Osteocyte (in vitro differentiated cells): Measurements from ENCODE around the gene KRTAP10-12. TPM values are rescaled to one million over a fixed set of nuclear protein-coding genes. Genes with fewer than 3 reads are reported as not detected.

Experiments
- DNase-seq: peaks from one replicate; pipeline ENCODE4 v3.0.0; 2021; ENCODE audit warnings: mixed read lengths; ENCODE audit not compliant: unreplicated experiment; ENCODE audit errors: extremely low spot score
- H3K27ac Mint-ChIP-seq: one replicate; pipeline ENCODE4 v1.8.0; 2021; ENCODE audit warnings: mild to moderate bottlenecking, mixed read lengths; ENCODE audit not compliant: unreplicated experiment
- H3K27me3 Mint-ChIP-seq: one replicate; pipeline ENCODE4 v1.8.0; 2021; ENCODE audit warnings: mixed read lengths; ENCODE audit not compliant: unreplicated experiment
- H3K36me3 Mint-ChIP-seq: one replicate; pipeline ENCODE4 v1.8.0; 2021; ENCODE audit warnings: mixed read lengths; ENCODE audit not compliant: unreplicated experiment
- H3K4me1 Mint-ChIP-seq: one replicate; pipeline ENCODE4 v1.8.0; 2021; ENCODE audit warnings: mixed read lengths; ENCODE audit not compliant: unreplicated experiment
- H3K4me3 Mint-ChIP-seq: one replicate; pipeline ENCODE4 v1.8.0; 2021; ENCODE audit warnings: mild to moderate bottlenecking, moderate library complexity, mixed read lengths; ENCODE audit not compliant: unreplicated experiment
- H3K9me3 Mint-ChIP-seq: one replicate; pipeline ENCODE4 v1.8.0; 2021; ENCODE audit warnings: mixed read lengths; ENCODE audit not compliant: unreplicated experiment
- total RNA-seq: library from RNA; stranded (reverse); gene quantifications from 2 replicates; pipeline ENCODE4 v1.2.1, GENCODE V29; 2021
- TF ChIP-seq, protein P1 (sequence below): fragments of 200-600 bp; sonication (generic); IDR thresholded peaks from 2 replicates; pipeline ENCODE4 v1.5.0; 2021; ENCODE audit warnings: antibody characterized with exemption, mild to moderate bottlenecking, moderate library complexity

KRTAP10-12 gene
- total RNA-seq, 1 donor from 2014 or later: not detected

DNA sequence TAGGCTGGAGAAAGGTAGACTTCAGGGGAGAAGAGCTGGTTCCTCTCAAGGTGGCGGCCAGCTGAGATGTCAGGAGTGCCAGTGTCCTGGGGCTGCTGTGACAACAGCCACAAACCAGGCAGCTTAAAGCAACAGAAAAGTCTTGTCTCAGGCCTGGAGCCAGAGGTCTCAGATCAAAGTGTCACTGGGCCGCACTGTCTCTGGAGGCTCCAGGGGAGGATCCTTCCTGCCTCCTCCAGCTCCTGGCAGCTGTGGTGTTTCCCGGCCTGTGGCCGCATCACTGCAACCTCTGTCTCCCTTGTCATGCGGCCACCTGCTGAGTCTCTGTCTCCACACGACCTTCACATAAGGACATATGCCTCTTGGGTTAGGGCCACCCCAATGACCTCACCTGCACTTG is 38.8 kb downstream of the KRTAP10-12 start:
- no peaks in the 10 kb centered on the region for H3K36me3 Mint-ChIP-seq
- TF ChIP-seq, protein P1, sequence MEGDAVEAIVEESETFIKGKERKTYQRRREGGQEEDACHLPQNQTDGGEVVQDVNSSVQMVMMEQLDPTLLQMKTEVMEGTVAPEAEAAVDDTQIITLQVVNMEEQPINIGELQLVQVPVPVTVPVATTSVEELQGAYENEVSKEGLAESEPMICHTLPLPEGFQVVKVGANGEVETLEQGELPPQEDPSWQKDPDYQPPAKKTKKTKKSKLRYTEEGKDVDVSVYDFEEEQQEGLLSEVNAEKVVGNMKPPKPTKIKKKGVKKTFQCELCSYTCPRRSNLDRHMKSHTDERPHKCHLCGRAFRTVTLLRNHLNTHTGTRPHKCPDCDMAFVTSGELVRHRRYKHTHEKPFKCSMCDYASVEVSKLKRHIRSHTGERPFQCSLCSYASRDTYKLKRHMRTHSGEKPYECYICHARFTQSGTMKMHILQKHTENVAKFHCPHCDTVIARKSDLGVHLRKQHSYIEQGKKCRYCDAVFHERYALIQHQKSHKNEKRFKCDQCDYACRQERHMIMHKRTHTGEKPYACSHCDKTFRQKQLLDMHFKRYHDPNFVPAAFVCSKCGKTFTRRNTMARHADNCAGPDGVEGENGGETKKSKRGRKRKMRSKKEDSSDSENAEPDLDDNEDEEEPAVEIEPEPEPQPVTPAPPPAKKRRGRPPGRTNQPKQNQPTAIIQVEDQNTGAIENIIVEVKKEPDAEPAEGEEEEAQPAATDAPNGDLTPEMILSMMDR: no peak
- H3K27me3 Mint-ChIP-seq: peaks cover 48% of the 10 kb centered on the region
- H3K4me1 Mint-ChIP-seq: peaks cover 38% of the 10 kb centered on the region
- H3K9me3 Mint-ChIP-seq: no peaks in the 10 kb centered on the region
- no peak overlapping the region for H3K4me3 Mint-ChIP-seq
- H3K27ac Mint-ChIP-seq: peak overlapping the region; percentile 73
- DNase-seq: peak; percentile 70

DNA sequence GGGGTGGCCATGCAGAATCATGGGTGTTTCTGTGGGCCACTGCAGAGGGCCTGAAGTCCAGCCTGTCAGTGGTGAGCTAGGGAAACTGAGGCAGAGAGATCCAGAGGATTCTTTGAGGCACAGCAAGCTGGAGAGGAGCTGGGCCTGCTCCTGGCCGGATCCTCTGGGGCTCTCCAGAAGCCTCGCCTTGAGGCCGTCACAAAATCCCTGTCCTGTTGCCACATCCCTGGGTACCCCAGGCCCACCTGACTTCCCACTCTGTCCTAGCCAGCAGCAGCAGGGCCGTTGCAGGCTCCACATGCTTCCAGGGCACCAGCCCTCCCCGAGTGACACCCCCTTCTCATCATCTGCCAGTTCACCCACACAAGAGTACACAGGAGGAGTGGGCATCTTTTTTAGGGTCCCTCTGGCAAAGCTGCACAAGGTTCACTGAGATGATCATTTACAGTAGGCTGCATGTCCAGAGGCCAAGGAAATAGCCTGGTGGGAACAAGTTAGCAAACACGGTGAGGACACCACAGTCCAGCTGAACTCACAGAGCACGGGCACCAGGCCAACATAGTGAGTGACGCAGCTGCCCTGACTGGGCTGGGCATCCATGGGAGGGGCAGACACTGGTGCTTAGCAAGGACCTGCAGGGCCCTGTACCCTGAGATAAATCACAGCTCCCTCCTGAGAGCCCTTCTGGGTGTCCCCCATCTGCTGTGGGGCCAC is 39.5 kb downstream of the KRTAP10-12 start:
- DNase-seq: peak; percentile 92
- H3K36me3 Mint-ChIP-seq: no peaks in the 10 kb centered on the region
- TF ChIP-seq, protein P1: no peak
- peaks cover 45% of the 10 kb centered on the region for H3K27me3 Mint-ChIP-seq
- no peaks in the 10 kb centered on the region for H3K9me3 Mint-ChIP-seq
- no peak overlapping the region for H3K4me3 Mint-ChIP-seq
- peaks cover 40% of the 10 kb centered on the region for H3K4me1 Mint-ChIP-seq
- H3K27ac Mint-ChIP-seq: peak overlapping the region; percentile 73

DNA sequence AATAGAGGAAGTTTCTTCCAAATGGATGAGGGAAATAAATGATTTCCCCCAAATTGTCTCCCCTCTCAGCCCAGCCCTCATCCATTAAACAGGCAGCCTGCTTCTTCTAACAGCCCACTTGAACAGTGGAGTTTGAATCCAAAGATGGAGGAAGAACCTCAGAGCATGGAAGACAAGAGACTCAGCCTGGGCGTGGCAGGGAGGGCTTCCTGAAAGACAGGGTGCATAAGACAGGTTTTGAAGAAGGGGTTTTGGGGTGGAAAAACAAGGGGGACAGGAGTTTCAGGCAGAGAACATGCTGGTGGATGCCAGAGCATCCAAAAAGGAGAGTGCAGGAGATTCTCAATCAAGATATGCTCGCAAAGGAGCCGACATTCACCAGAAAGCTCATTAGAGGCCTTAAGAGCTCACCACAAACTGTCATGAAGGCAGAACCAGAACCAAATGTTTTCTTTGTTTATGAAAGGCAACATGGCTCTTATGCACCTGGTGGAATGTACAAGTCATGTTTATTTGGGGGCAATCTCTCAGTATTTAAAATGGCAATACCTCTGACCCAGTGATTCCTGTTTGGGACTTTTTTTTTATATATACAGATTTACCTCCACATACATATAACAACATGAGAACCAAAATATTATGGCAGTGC is 40.9 kb downstream of the KRTAP10-12 start:
- TF ChIP-seq, protein P1: no peak
- Mint-ChIP-seq H3K27me3 (peaks cover 37% of the 10 kb centered on the region), H3K4me3 (no peak overlapping the region), H3K27ac (no peak overlapping the region), H3K9me3 (no peaks in the 10 kb centered on the region), H3K36me3 (no peaks in the 10 kb centered on the region), H3K4me1 (peaks cover 46% of the 10 kb centered on the region)
- DNase-seq: peak; percentile 44

DNA sequence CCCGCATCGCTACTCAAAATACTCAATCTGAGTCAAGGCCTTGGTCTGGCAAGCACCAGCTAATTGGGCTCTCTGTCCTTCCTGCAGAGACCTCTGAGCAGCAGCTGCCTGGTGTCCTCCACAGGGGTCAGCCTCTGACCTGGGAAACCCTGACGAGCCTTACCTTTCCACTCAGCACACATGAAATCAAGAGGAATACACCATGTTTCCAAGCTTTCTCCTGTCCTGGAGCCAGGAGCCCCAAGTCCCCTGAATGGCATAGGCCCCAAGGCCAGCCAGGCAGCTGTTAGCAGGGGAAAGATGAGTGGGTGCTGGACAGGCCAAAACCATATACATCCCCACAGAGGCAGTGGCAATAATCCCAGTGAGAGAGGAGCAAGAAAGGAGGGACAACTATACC is 41.6 kb downstream of the KRTAP10-12 start:
- Mint-ChIP-seq H3K4me1 (peaks cover 42% of the 10 kb centered on the region), H3K9me3 (no peaks in the 10 kb centered on the region), H3K4me3 (no peak overlapping the region), H3K36me3 (no peaks in the 10 kb centered on the region), H3K27ac (no peak overlapping the region), H3K27me3 (peaks cover 36% of the 10 kb centered on the region)
- DNase-seq: peak; percentile 64
- TF ChIP-seq, protein P1: no peak

DNA sequence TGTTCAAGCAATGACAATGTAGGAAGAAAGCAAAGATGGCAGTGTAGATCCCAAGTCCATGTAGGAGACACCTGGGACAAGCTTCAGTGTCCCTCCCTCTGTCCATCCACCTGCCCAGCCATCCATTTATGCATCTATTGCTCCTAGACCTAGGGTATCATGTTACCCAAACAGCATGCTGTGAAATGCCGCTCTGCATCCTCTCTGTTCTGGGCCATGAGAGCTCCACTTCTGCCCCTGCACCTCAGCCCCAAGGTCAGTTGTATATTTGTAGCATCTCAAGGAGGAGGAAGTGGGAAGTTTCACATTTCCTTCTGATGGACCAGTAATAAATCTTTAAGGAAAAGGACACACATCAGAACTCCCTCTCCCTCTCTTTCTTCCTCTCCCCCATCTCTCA is 42.3 kb downstream of the KRTAP10-12 start:
- no peak overlapping the region for H3K4me3 Mint-ChIP-seq
- H3K9me3 Mint-ChIP-seq: no peaks in the 10 kb centered on the region
- peak; percentile 8 for DNase-seq
- H3K27ac Mint-ChIP-seq: no peak overlapping the region
- H3K27me3 Mint-ChIP-seq: peaks cover 43% of the 10 kb centered on the region
- H3K36me3 Mint-ChIP-seq: no peaks in the 10 kb centered on the region
- H3K4me1 Mint-ChIP-seq: peaks cover 37% of the 10 kb centered on the region
- TF ChIP-seq, protein P1: no peak
